Duodenal mucosa (tissue), 2 donors: ENCODE measurements around the gene HEPHL1.

Experiments
- H3K27ac ChIP-seq: one replicate; pipeline ENCODE4 v1.7.0; 2013; ENCODE audit warnings: low read depth, low read length
- H3K27me3 ChIP-seq, 2 donors: one replicate each; pipeline ENCODE4 v1.7.0; 2013; ENCODE audit warnings: low read length in 2 of 2, control low read depth in 1 of 2; ENCODE audit not compliant: insufficient read depth in 2 of 2, control insufficient read depth in 1 of 2
- H3K36me3 ChIP-seq, 2 donors: one replicate each; pipeline ENCODE4 v1.7.0; 2013; ENCODE audit warnings: low read length in 2 of 2, control low read depth in 1 of 2; ENCODE audit not compliant: insufficient read depth in 2 of 2, control insufficient read depth in 1 of 2
- H3K4me1 ChIP-seq, 2 donors: one replicate each; pipeline ENCODE4 v1.7.0; 2013; ENCODE audit warnings: low read length in 2 of 2, control low read depth in 1 of 2; ENCODE audit not compliant: insufficient read depth in 2 of 2, control insufficient read depth in 1 of 2
- H3K4me3 ChIP-seq, 2 donors: one replicate each; pipeline ENCODE4 v1.7.0; 2013; ENCODE audit warnings: low read length in 2 of 2, low read depth in 1 of 2
- H3K9ac ChIP-seq, 2 donors: one replicate each; pipeline ENCODE4 v1.7.0; 2013; ENCODE audit warnings: low read length in 2 of 2, low read depth in 1 of 2
- H3K9me3 ChIP-seq, 2 donors: one replicate each; pipeline ENCODE4 v1.7.0; 2013; ENCODE audit warnings: low read length in 2 of 2, control low read depth in 1 of 2; ENCODE audit not compliant: control insufficient read depth in 1 of 2

HEPHL1 gene

GRCh38 chr11:94023856-94024255 lies 2.7 kb downstream of the HEPHL1 start:
- H3K27me3 ChIP-seq = no peaks in the 10 kb centered on the region

GRCh38 chr11:94024547-94024946 lies 3.4 kb downstream of the HEPHL1 start:
- Histone ChIP-seq H3K4me3 (no peak overlapping the region), H3K27me3 (no peaks in the 10 kb centered on the region), H3K4me1 (no peaks in the 10 kb centered on the region), H3K9ac (no peak overlapping the region), H3K36me3 (no peaks in the 10 kb centered on the region), H3K27ac (no peak overlapping the region), H3K9me3 (peaks cover 0 to 5% of the 10 kb centered on the region in 2 donors)

More at GRCh38 chr11:94023856-94024255, 2.7 kb downstream of the HEPHL1 start:
- no peak overlapping the region for H3K27ac ChIP-seq
- H3K4me1 ChIP-seq = no peaks in the 10 kb centered on the region
- peaks cover 0 to 5% of the 10 kb centered on the region in 2 donors for H3K9me3 ChIP-seq
- no peaks in the 10 kb centered on the region for H3K36me3 ChIP-seq
- H3K4me3 ChIP-seq = no peak overlapping the region
- no peak overlapping the region for H3K9ac ChIP-seq

DNA sequence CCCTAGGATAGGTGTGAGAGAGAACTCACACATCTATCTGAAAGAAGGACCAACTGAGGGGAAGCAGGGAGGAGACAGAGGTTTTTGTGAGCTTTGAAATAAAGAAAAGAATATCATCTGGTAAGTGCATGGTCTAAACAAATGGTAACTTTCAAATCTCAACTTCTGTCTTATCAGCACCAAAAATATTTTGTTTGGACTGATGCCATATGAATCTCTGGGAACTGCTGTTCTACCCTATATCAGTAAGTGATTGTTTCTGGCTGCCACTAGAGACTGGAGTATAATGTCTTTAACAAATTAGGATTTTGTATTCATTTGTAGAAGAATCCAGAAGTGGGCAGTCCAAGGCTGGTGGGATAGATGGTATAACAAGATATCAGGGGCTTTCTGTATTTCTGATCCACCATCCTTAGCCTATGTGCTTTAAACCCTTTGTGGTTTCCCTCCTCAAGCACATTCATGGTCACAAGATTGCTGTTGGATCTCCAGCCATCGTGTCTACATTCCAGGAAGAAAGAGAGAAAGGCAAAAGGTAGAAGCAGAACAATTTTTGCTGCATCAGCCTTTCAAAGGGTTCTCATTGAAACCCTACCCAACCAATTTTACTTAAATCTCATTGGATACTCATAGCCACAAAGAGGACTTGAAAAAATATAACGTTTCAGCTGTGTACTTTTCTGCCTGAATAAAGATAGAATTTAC lies 4.7 kb downstream of the HEPHL1 start:
- no peaks in the 10 kb centered on the region for H3K36me3 ChIP-seq
- no peaks in the 10 kb centered on the region for H3K4me1 ChIP-seq
- H3K27me3 ChIP-seq = no peaks in the 10 kb centered on the region
- H3K27ac ChIP-seq = no peak overlapping the region
- no peak overlapping the region for H3K4me3 ChIP-seq
- H3K9me3 ChIP-seq = peaks cover 3 to 5% of the 10 kb centered on the region in 2 donors
- H3K9ac ChIP-seq = no peak overlapping the region

DNA sequence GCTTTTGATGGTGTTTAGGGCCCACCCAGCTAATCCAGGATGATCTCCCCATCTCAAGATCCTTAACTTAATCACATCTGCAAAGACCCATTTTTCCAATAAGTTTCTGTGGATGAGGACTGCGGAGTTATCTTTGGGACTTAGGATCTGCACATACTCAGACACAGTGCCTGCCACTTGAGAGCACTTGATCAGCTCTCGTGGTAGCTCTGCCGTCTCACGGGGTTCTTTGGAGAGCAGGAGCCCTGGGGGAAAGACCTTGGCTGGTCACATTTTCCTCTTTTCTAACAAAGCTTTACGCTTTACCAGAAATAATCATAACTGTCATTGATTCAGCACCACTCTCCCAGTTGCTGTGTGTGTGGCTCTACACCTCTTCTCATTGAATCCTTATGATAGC lies 6.1 kb downstream of the HEPHL1 start:
- Histone ChIP-seq H3K27ac (no peak overlapping the region), H3K4me3 (no peak overlapping the region), H3K9ac (no peak overlapping the region), H3K4me1 (no peaks in the 10 kb centered on the region), H3K9me3 (peaks cover 3 to 5% of the 10 kb centered on the region in 2 donors), H3K36me3 (no peaks in the 10 kb centered on the region), H3K27me3 (no peaks in the 10 kb centered on the region)

DNA sequence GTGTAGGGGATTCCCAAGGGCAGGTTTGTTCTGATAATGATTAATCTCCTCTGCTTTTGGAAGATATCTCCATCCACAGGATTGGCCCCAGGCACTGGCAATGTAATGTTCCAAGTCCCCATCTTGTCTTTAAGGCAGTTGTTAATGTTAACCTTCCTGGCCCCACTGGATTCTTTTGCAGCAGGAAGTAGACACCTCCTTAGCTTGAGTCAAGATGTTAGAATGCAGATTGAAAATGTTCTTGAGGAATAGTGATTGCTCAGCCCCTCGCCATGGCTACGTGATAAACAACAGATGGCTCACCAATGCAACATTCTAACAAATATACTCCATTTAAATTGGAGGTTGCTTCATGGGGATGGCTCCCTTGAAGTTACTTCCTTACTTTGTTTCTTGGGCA lies 7.3 kb downstream of the HEPHL1 start:
- H3K9ac ChIP-seq = no peak overlapping the region
- H3K36me3 ChIP-seq = no peaks in the 10 kb centered on the region
- H3K4me3 ChIP-seq = no peak overlapping the region
- no peaks in the 10 kb centered on the region for H3K27me3 ChIP-seq
- peaks cover 3 to 5% of the 10 kb centered on the region in 2 donors for H3K9me3 ChIP-seq
- no peak overlapping the region for H3K27ac ChIP-seq
- H3K4me1 ChIP-seq = no peaks in the 10 kb centered on the region

DNA sequence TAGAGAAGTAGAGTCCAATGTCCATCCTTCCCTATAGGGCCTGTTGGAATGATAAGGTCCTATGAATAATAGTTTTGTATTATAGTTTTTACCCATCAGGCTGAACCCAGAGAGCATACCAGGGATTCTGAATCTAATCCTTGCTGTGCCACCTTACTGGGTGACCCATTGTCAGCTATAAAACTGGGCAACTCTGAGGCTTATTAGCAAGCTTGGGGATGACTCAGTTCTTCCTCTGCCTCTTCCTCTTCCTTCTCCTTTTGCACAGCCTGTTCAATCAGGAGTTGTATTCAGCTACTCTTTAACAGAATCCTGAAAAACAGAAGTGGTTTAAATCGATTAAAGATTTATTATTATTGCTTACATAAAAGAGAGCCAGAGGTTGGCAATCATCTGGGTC lies 8.9 kb downstream of the HEPHL1 start:
- H3K27ac ChIP-seq = no peak overlapping the region
- no peak overlapping the region for H3K9ac ChIP-seq
- no peaks in the 10 kb centered on the region for H3K4me1 ChIP-seq
- H3K27me3 ChIP-seq = no peaks in the 10 kb centered on the region
- H3K36me3 ChIP-seq = no peaks in the 10 kb centered on the region
- no peak overlapping the region for H3K4me3 ChIP-seq
- H3K9me3 ChIP-seq = peaks cover 3 to 5% of the 10 kb centered on the region in 2 donors

DNA sequence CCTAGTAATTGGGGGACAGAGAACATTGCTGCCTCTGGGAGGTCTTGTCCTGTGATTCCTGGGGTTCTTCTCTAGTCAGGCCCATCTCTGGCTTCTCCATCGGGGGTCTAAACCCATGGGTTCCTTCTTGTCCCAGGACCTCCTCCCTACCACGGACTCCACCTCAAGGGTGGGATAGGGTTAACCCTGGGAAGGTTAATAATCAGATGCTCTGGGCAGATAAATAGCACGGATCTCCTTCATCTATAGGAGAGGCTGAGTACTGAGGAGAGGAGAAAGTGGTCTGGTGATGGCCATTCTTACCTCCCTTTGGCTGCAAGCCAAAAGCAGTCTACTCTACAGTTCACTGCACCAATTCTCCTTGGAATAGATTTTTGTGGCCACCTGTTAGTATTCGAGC lies 10.5 kb downstream of the HEPHL1 start:
- Histone ChIP-seq H3K27me3 (no peaks in the 10 kb centered on the region), H3K4me3 (no peak overlapping the region), H3K9me3 (peaks cover 3 to 4% of the 10 kb centered on the region in 2 donors), H3K9ac (no peak overlapping the region), H3K27ac (no peak overlapping the region), H3K36me3 (no peaks in the 10 kb centered on the region), H3K4me1 (no peaks in the 10 kb centered on the region)

DNA sequence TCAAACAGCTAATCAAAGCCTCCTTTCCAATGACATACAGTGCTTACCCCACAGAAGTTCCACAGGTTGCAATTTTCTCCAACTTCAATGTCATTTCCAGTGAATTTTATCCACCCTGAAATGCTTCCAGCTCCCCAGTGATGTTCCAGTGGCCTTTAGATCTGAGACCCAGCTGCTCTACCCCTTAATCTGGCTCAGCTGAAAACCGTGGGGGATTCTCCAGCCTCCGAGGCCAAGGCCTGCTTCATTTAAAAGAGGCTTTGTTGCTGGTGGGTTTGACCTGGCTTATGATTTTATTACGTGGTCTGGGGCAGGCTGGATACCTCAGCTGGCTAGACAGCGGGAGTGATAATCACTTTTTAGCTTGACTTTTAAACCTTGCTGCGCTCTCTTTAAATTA lies 10.9 kb downstream of the HEPHL1 start:
- Histone ChIP-seq H3K4me3 (no peak overlapping the region), H3K27ac (no peak overlapping the region), H3K36me3 (no peaks in the 10 kb centered on the region), H3K4me1 (no peaks in the 10 kb centered on the region), H3K9me3 (peaks cover 0 to 3% of the 10 kb centered on the region in 2 donors), H3K9ac (no peak overlapping the region), H3K27me3 (no peaks in the 10 kb centered on the region)

GRCh38 chr11:94032725-94033124 lies 11.6 kb downstream of the HEPHL1 start:
- Histone ChIP-seq H3K27ac (no peak overlapping the region), H3K4me1 (no peaks in the 10 kb centered on the region), H3K36me3 (no peaks in the 10 kb centered on the region), H3K9ac (no peak overlapping the region), H3K27me3 (no peaks in the 10 kb centered on the region), H3K4me3 (no peak overlapping the region), H3K9me3 (peaks cover 0 to 3% of the 10 kb centered on the region in 2 donors)

GRCh38 chr11:94034207-94034606 lies 13.1 kb downstream of the HEPHL1 start:
- Histone ChIP-seq H3K4me1 (no peaks in the 10 kb centered on the region), H3K36me3 (no peaks in the 10 kb centered on the region), H3K9ac (no peak overlapping the region), H3K27me3 (no peaks in the 10 kb centered on the region), H3K27ac (no peak overlapping the region), H3K9me3 (peaks cover 0 to 3% of the 10 kb centered on the region in 2 donors), H3K4me3 (no peak overlapping the region)
